Inflammatory macrophage treated with lipopolysaccharide for 4 hours (primary cell): ENCODE data around the gene MMP11.
A peak's percentile ranks its signal among the peaks of the same experiment; 100 is the strongest.

Experiments used
- DNase-seq: peaks from one replicate; pipeline ENCODE4 v3.0.0-alpha.2; 2020

Gene MMP11

GRCh38 chr22:23782252-23782651, 9.6 kb downstream of the MMP11 start:
- no peak for DNase-seq

DNA sequence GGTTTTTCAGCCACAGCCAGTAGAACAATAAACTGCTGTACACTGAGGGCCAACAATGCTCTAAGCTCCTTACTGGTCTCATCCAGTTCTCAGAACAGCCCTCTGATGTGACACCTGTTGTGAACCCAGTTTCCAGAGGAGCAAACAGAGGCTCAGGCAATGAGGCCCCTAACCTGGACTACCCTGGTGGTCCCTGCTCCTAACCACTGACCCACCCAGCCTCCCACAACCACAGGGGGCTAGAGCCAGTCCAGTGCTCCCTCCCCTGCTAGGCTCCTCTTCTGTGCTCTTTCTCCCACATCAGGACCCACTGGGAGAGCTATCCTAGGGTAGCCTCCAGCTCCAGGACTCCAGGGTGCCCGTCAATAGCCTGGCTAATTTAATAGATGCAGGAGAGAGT, 10.1 kb downstream of the MMP11 start:
- no peak for DNase-seq

- no peak for DNase-seq
Observed at GRCh38 chr22:23783265-23784150, 10.9 kb downstream of the MMP11 start.

DNA sequence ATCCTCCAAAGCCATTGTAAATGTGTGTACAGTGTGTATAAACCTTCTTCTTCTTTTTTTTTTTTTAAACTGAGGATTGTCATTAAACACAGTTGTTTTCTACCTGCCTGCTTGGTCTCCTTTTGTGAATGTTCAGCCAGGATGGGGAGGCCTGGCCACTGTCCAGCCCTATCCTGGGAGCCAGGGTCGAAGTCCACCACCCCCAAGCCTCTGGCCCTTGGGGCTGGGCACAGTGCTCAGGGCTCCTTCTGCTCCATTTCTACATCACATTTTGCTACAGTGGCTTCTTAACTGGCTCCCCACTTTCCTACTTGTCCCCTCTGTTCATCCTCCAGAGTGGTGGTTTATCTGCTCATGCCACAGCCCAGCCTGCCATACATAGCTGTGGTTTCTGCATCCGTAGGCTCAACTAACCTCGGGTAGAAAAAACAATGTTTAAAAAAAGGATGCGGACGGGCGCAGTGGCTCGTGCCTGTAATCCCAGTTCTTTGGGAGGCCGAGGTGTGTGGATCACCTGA, 11.6 kb downstream of the MMP11 start:
- no peak for DNase-seq

DNA sequence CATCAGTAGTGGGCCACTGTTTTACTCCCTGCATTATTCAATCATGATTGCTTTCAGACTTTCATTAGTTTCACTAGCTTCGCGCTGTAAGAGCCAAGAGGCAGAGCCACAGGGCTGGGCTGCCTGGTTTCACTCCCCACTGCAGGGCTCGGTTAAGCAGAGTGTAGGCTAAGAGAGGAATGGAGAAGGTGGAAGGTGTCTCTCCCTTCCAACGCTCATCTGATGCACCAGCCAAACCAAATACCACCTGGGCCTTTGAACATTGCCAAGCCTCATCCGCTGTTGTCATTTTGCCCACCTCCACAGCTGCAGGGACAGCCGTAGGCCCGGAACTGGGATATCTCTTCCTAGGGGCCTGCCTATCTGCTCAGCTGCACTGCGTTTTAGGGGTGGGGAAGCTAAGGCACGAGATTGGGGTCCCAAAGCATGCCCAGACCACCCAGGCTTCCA, 13.6 kb downstream of the MMP11 start:
- no peak for DNase-seq

- DNase-seq = peak; percentile 91
Observed at GRCh38 chr22:23786752-23787599, 14.3 kb downstream of the MMP11 start, which contains the start of gene SMARCB1. TSS of gene SMARCB1 (plus strand) at chr22:23786966. CDS start at chr22:23787170, 204 bp downstream.

DNA sequence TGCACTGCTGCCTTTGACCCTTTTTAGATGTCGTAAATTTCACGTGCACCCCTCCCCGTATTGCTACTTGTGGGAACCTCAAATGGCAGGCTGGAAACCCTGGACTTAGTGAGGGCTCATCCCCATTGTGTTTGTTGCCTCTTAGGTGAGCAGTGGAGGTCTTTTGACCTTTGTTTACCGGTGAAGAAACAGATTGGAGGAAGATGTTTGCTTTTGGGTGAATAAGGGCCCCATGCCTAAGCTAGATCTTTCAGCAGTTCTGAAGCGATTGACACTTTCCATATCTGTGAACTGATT, 14.9 kb downstream of the MMP11 start:
- peak; percentile 2 for DNase-seq

- DNase-seq = no peak
Observed at GRCh38 chr22:23787910-23788309, 15.3 kb downstream of the MMP11 start.

- no peak for DNase-seq
Observed at GRCh38 chr22:23789121-23789520, 16.5 kb downstream of the MMP11 start.

DNA sequence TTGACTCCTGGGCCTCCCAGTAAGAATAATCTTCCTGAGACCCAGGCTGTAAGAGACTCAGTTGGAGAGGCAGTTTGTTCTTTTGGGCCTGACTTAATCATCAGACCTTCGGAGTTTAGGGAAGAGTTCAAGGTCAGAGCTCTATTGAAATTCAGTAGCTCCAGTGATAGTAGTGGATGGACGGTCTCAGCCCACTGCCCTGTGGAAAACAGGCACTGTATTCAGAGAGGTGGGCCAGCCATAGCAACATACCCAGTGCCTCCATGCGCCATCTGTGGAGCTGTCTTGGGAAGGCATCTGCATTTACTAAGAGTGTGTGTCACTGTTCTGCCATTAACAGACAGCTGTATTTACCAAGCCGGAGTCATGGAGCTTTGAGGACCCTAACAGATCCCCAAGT, 17.0 kb downstream of the MMP11 start:
- no peak for DNase-seq

GRCh38 chr22:23790819-23791737, 18.4 kb downstream of the MMP11 start:
- no peak for DNase-seq

- no peak for DNase-seq
Observed at GRCh38 chr22:23791738-23792645, 19.3 kb downstream of the MMP11 start.

DNA sequence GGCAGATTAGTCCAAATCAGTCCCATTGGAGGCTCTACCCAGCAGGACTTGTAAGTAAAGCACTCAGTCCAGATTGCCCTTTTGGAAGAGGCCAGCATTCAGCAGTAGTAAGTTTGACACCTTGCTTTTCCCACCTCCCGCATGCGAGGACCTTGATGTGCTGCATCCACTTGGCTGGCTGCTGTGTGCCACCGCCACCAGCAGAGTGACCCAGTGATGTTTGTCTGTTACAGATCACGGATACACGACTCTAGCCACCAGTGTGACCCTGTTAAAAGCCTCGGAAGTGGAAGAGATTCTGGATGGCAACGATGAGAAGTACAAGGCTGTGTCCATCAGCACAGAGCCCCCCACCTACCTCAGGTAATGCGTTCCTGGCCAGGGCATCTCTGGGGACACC, 20.7 kb downstream of the MMP11 start:
- DNase-seq = no peak

DNA sequence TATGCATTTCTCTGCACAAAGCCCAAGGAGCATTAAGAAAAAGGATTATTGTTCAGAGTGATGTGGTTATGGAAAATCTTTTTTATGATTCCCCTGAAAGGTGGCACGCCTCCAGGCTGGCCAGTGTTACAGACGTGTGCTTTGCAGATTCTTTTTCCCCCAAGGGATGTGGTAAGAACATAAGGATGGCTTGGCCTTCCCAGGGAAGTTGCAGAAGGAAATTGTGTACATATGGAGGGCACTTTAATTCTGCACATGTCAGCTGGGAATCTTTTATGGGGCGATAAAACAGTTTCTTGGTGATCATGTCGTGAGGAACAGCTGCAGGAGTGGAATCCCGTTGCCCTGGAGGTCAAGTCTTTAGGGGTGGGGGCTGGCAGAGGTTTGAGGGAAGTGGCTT, 23.8 kb downstream of the MMP11 start:
- no peak for DNase-seq

DNA sequence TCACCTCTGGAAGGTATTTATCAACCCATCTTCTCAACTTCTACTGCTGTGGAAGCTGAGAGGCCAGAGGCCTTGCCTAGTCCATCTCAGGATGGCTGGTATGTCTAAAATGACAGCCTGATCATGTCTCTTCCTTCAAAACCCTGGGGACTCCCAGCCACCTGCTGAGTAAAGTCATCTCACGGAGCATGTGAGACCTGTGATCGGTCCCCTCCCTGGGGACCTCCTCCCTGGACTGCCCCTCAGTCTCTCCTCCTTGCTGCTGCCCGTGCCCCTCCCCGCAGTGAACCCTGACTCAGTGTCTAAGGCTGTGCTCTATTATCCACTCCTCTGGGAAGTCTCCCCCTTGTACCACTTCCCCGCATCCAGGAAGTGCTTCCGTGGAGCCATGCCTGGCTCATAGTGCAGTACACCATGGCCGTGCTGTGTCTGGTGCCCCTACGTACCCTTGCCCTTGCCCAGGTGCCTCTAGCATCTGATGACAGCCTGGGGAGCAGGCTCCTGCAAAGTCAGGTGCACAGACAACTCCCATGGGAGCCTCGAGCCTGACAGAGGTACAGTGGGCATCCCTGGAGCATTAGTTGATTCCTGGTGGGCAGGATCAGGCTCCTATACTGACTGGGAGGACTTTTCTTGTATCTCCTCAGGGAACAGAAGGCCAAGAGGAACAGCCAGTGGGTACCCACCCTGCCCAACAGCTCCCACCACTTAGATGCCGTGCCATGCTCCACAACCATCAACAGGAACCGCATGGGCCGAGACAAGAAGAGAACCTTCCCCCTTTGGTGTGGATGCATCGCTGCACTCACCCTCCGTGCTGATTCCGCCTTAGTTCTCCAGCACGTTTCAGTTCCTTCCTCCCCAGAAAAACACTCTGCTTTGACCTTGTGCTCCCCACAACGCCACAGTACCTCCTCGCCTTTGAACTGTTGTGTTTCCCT, 27.9 kb downstream of the MMP11 start:
- no peak for DNase-seq

GRCh38 chr22:23801238-23801821, 28.7 kb downstream of the MMP11 start:
- no peak for DNase-seq

DNA sequence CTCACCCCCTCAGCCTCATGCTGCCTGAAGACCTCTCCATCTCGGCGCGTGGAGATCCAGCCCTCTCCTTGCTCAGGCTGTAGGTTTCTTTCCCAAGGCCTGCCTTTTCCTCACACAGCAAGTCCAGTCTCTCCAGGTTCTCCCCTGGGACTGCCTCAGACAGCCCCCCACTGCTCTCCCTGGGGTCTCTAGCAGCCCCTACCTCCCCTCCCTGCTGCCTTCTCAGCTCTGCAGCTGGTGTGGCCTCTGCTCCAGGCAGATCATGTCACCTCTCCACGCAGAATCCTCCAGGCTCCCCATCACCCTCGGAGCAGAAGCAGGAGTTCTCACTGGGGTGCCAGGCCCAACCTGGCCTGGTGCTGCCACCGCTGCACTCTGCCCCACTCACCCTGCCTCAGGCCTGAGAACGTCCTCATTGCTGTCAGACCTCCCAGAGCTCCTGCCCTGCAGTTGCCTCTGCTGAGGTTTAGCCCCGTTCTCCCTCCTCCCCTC, 29.3 kb downstream of the MMP11 start:
- no peak for DNase-seq

- no peak for DNase-seq
Observed at GRCh38 chr22:23803001-23803819, 30.6 kb downstream of the MMP11 start.

GRCh38 chr22:23804781-23805291, 32.2 kb downstream of the MMP11 start:
- DNase-seq = no peak
